Mammary epithelial cell (primary cell): ENCODE measurements around the gene SLC35F2.

ENCODE experiments used
- EZH2 ChIP-seq: IDR thresholded peaks from 2 replicates; pipeline ENCODE4 v1.6.1; 2012; ENCODE audit warnings: low read length, inconsistent platforms, borderline replicate concordance
- TF ChIP-seq, protein P1 (sequence below), 2 donors: IDR thresholded peaks in 1 of 2; conservative IDR thresholded peaks in 1 of 2; 2 replicates each; pipeline ENCODE4 v1.5.1; 2011 to 2012; ENCODE audit warnings: inconsistent platforms in 2 of 2, low read length in 2 of 2, mild to moderate bottlenecking in 2 of 2, control low read depth in 1 of 2, low read depth in 1 of 2; ENCODE audit not compliant: insufficient read depth in 1 of 2; ENCODE audit errors: extremely low read depth in 1 of 2

DNA sequence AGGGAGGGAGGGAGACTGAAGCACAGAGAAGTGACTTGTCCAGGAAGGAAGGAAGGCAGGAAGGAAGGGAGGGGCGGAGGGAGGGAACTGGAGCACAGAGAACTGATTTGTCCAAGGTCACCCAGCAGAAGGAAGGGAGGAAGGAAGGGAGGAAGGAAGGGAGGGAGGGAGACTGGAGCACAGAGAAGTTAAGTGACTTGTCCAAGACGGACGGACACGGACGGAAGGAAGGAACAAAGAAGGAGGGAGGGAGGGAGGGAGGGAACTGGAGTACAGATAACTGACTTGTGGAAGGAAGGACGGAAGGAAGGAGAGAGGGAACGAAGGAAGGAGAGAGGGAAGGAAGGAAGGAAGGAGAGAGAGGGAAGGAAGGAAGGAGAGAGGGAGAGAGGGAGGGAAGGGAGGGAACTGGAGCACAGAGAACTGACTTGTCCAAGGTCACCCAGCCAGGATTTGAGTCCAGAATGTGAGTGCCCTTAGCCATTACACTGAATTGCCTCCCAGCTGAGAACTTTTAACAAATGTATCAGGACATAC is 1.5 kb downstream of the SLC35F2 start:
- TF ChIP-seq, protein P1, sequence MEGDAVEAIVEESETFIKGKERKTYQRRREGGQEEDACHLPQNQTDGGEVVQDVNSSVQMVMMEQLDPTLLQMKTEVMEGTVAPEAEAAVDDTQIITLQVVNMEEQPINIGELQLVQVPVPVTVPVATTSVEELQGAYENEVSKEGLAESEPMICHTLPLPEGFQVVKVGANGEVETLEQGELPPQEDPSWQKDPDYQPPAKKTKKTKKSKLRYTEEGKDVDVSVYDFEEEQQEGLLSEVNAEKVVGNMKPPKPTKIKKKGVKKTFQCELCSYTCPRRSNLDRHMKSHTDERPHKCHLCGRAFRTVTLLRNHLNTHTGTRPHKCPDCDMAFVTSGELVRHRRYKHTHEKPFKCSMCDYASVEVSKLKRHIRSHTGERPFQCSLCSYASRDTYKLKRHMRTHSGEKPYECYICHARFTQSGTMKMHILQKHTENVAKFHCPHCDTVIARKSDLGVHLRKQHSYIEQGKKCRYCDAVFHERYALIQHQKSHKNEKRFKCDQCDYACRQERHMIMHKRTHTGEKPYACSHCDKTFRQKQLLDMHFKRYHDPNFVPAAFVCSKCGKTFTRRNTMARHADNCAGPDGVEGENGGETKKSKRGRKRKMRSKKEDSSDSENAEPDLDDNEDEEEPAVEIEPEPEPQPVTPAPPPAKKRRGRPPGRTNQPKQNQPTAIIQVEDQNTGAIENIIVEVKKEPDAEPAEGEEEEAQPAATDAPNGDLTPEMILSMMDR (conservative IDR thresholded peaks at IDR 0.05 in 1 of 2, IDR thresholded peaks at IDR 0.05 in 1 of 2; ENCODE audit: extremely low read depth in 1 of 2, insufficient read depth in 1 of 2, low read depth in 1 of 2, low read length in 2 of 2) = no peak
- no peak for TF ChIP-seq EZH2
